IMR-90 (cell line): ENCODE results near the gene CRACR2B. TPM values are rescaled to one million over a fixed set of nuclear protein-coding genes. Genes with fewer than 3 reads are reported as not detected.

Source experiments
- ATAC-seq: fragments of 200-7000 bp; cut with Tn5 transposase; 2 replicates; pipeline ENCODE4 v1.9.1; 2020; ENCODE audit warnings: low read depth, mild to moderate bottlenecking, moderate library complexity
- BruUV-seq: library from RNA; stranded (reverse); fragments of 400-500 nt; replicated peaks from 2 replicates; lab custom pipeline; 2021; lab: Mats Ljungman, UMichigan
- CTCF ChIA-PET: fragments of 300-600 bp; formaldehyde crosslinking; extraction: SDS; loops from one replicate; lab custom pipeline; 2021; ENCODE audit warnings: antibody characterized with exemption; lab: Yijun Ruan, JAX
- POLR2A ChIA-PET: fragments of 300-600 bp; sonication (Branson Sonifier 250); formaldehyde crosslinking; loops from one replicate; lab custom pipeline; 2022; ENCODE audit warnings: antibody characterized with exemption; ENCODE audit not compliant: unreplicated experiment; lab: Charles Lee
- DNase-seq: peaks from one replicate; pipeline ENCODE4 v3.0.0; 2013
- H2AFZ ChIP-seq: replicated peaks from 2 replicates; pipeline ENCODE3; 2013; ENCODE audit warnings: low read length, mild to moderate bottlenecking; ENCODE audit not compliant: poor library complexity
- H2AK5ac ChIP-seq: 2 replicates; pipeline ENCODE4 v1.6.1; 2013; ENCODE audit warnings: low read depth, low read length, inconsistent platforms
- H2AK9ac ChIP-seq: replicated peaks from 2 replicates; pipeline ENCODE3; 2013; ENCODE audit warnings: mild to moderate bottlenecking, low read depth, low read length, moderate library complexity; ENCODE audit not compliant: poor library complexity
- H2BK120ac ChIP-seq: 2 replicates; pipeline ENCODE4 v1.6.1; 2013; ENCODE audit warnings: low read depth, low read length, inconsistent platforms
- H2BK15ac ChIP-seq: 3 replicates; pipeline ENCODE4 v1.6.1; 2013; ENCODE audit warnings: low read depth, low read length, inconsistent platforms
- H2BK20ac ChIP-seq: 2 replicates; pipeline ENCODE4 v1.6.1; 2013; ENCODE audit warnings: low read depth, mild to moderate bottlenecking, inconsistent platforms, low read length, moderate library complexity
- H2BK5ac ChIP-seq: 2 replicates; pipeline ENCODE4 v1.6.1; 2013; ENCODE audit warnings: mild to moderate bottlenecking, low read depth, low read length, inconsistent platforms; ENCODE audit not compliant: poor library complexity, severe bottlenecking
- H3K14ac ChIP-seq: replicated peaks from 2 replicates; pipeline ENCODE4 v1.6.1; 2013; ENCODE audit warnings: low read depth, low read length, inconsistent platforms
- H3K18ac ChIP-seq: 2 replicates; pipeline ENCODE4 v1.6.1; 2013; ENCODE audit warnings: low read depth, low read length, control low read depth
- H3K23ac ChIP-seq: 2 replicates; pipeline ENCODE4 v1.6.1; 2013; ENCODE audit warnings: low read depth, low read length, inconsistent platforms
- H3K27ac ChIP-seq: 2 replicates; pipeline ENCODE4 v1.5.1; 2013; ENCODE audit warnings: mild to moderate bottlenecking, control low read depth, low read length; ENCODE audit not compliant: insufficient read depth
- H3K27me3 ChIP-seq: 2 replicates; pipeline ENCODE4 v1.6.1; 2013; ENCODE audit warnings: low read length; ENCODE audit not compliant: control insufficient read depth, insufficient read depth
- H3K36me3 ChIP-seq: 2 replicates; pipeline ENCODE4 v1.6.1; 2013; ENCODE audit warnings: low read length, mixed read lengths; ENCODE audit not compliant: control insufficient read depth, insufficient read depth
- H3K4ac ChIP-seq: 2 replicates; pipeline ENCODE4 v1.6.1; 2013; ENCODE audit warnings: low read depth, low read length, inconsistent platforms
- H3K4me1 ChIP-seq: 2 replicates; pipeline ENCODE4 v1.6.1; 2013; ENCODE audit warnings: low read length, mixed read lengths; ENCODE audit not compliant: control insufficient read depth, insufficient read depth
- H3K4me2 ChIP-seq: 2 replicates; pipeline ENCODE4 v1.6.1; 2013; ENCODE audit warnings: low read depth, mild to moderate bottlenecking, control low read depth, low read length, moderate library complexity
- H3K4me3 ChIP-seq: 2 replicates; pipeline ENCODE4 v1.5.1; 2013; ENCODE audit warnings: low read depth, mild to moderate bottlenecking, control low read depth, low read length, moderate library complexity; ENCODE audit not compliant: insufficient read depth
- H3K56ac ChIP-seq: 2 replicates; pipeline ENCODE4 v1.6.1; 2013; ENCODE audit warnings: low read length, inconsistent platforms; ENCODE audit not compliant: insufficient read depth; ENCODE audit errors: extremely low read depth
- H3K79me1 ChIP-seq, 2 experiments: 2 replicates each; pipeline ENCODE4 v1.6.1; 2013; ENCODE audit warnings: low read length in 2 of 2, inconsistent platforms in 1 of 2, low read depth in 1 of 2
- H3K9ac ChIP-seq: 2 replicates; pipeline ENCODE4 v1.6.1; 2013; ENCODE audit warnings: low read depth, low read length, control low read depth
- H3K9me1 ChIP-seq: 2 replicates; pipeline ENCODE4 v1.6.1; 2013; ENCODE audit warnings: low read length, inconsistent platforms; ENCODE audit not compliant: insufficient read depth
- H3K9me3 ChIP-seq: 2 replicates; pipeline ENCODE4 v1.6.1; 2013; ENCODE audit warnings: low read length; ENCODE audit not compliant: control insufficient read depth, insufficient read depth
- H4K20me1 ChIP-seq: 2 replicates; pipeline ENCODE4 v1.6.1; 2013; ENCODE audit warnings: low read length, inconsistent platforms; ENCODE audit not compliant: insufficient read depth
- H4K5ac ChIP-seq: 2 replicates; pipeline ENCODE4 v1.6.1; 2013; ENCODE audit warnings: mild to moderate bottlenecking, low read depth, low read length, control low read depth
- H4K8ac ChIP-seq, 2 experiments: 2 replicates each; pipeline ENCODE4 v1.6.1; 2013; ENCODE audit warnings: low read depth in 2 of 2, low read length in 2 of 2, control low read depth in 1 of 2, inconsistent platforms in 1 of 2
- H4K91ac ChIP-seq: 2 replicates; pipeline ENCODE4 v1.6.1; 2013; ENCODE audit warnings: low read depth, low read length, inconsistent platforms; ENCODE audit not compliant: insufficient read depth
- CTCF ChIP-seq: conservative IDR thresholded peaks from 2 replicates; pipeline ENCODE4 v1.5.1; 2012; ENCODE audit warnings: mild to moderate bottlenecking, low read depth, low read length, improper control_type of control experiment
- MAZ ChIP-seq: IDR thresholded peaks from 2 replicates; pipeline ENCODE4 v1.6.1; 2012; ENCODE audit warnings: low read depth, mild to moderate bottlenecking, low read length, improper control_type of control experiment, moderate library complexity, borderline replicate concordance
- MXI1 ChIP-seq: IDR thresholded peaks from 2 replicates; pipeline ENCODE4 v1.6.1; 2012; ENCODE audit warnings: low read depth, mild to moderate bottlenecking, low read length, moderate library complexity, borderline replicate concordance
- POLR2A ChIP-seq: IDR thresholded peaks from 2 replicates; pipeline ENCODE4 v1.6.1; 2012; ENCODE audit warnings: mild to moderate bottlenecking, low read depth, low read length
- USF2 ChIP-seq: fragments of 150-350 bp; IDR thresholded peaks from 2 replicates; pipeline ENCODE4 v1.6.1; 2017; ENCODE audit warnings: mild to moderate bottlenecking, antibody characterized with exemption, low read length, low read depth
- WGBS, 2 experiments: methylation state at CpG; one replicate each; pipeline versions ENCODE4 v1.1.5 to v1.1.7; 2013; ENCODE audit warnings: missing lambda C conversion rate in 2 of 2; ENCODE audit not compliant: insufficient read length in 1 of 2; ENCODE audit errors: extremely low coverage in 2 of 2; 5-methylcytosine and 5-hydroxymethylcytosine counted together
- dilution Hi-C: fragments of 300-500 bp; cut with HindIII; formaldehyde crosslinking; loops from one replicate; pipeline ENCODE4 v1.14.3; 2018; ENCODE audit warnings: low sequenced_read_pairs; ENCODE audit not compliant: unreplicated experiment
- in situ Hi-C: fragments of 300-500 bp; cut with MboI; formaldehyde crosslinking; loops from 3 replicates; pipeline ENCODE4 v1.14.3; 2019; ENCODE audit warnings: low sequenced_read_pairs, inconsistent platforms, mixed read lengths
- intact Hi-C: fragments of 100-400 bp; cut with micrococcal nuclease; formaldehyde crosslinking; loops from 2 replicates; pipeline ENCODE4 v1.10.0; 2022
- polyA plus RNA-seq, 3 experiments: library from polyadenylated mRNA; depleted of rRNA; stranded (reverse); fragments of >200 nt; gene quantifications; 2 replicates each; pipeline ENCODE4 v1.2.3, GENCODE V29; 2012; ENCODE audit warnings: low replicate concordance in 1 of 3
- total RNA-seq: library from RNA; depleted of rRNA; stranded (reverse); fragments of >200 nt; gene quantifications from 2 replicates; pipeline ENCODE4 v1.2.3, GENCODE V29; 2012

Gene CRACR2B
- total and polyA plus RNA-seq, 2 of the 4 experiments (the other 2 are of a cell fraction) = 0.54 to 2.5 TPM

GRCh38 chr11:819129-819931 lies 8.4 kb upstream of the CRACR2B start:
- H3K9me1 ChIP-seq = peaks cover 13% of the 10 kb centered on the region
- H3K18ac ChIP-seq = peak overlapping the region; percentile 24; the same call in 1 of the 2 replicates
- WGBS, 2 experiments = 0% methylated on average over 63 of the region's 96 CpGs; no CpG with 5 or more reads in 1 of the 2 experiments
- DNase-seq = peak; percentile 73
- H3K4me1 ChIP-seq = peaks cover 21% of the 10 kb centered on the region
- dilution Hi-C loops (no loop called here), in situ Hi-C loops (no loop called here), intact Hi-C loops (no loop called here)
- no peaks in the 10 kb centered on the region for H3K27me3 ChIP-seq
- ChIA-PET POLR2A (interaction anchor here (0.5 to 1.8 kb wide), 10 partner anchors 8 to 156 kb away, joined by 4 to 13 read pairs (median 4); partner anchors contain the start of genes CRACR2B, PIDD1 and RPLP2), CTCF (no interaction called here)
- TF ChIP-seq POLR2A (peak; percentile 96), MAZ (peak; percentile 45; the same call in 1 of the 2 replicates), CTCF (0 out of 2 replicates have a peak, but pooled peaks have one; percentile 9), MXI1 (peak; percentile 91; the same call in 1 of the 2 replicates), USF2 (no peak)
- H2AK5ac ChIP-seq = peak overlapping the region; percentile 43; the same call in 1 of the 2 replicates
- H3K9ac ChIP-seq = peak overlapping the region; percentile 78
- peak overlapping the region; percentile 37 for H3K4ac ChIP-seq
- peak overlapping the region; percentile 82 for H3K4me2 ChIP-seq
- peak overlapping the region; percentile 76 for H4K91ac ChIP-seq
- H2BK5ac ChIP-seq = peak overlapping the region; percentile 73
- H2BK15ac ChIP-seq = peak overlapping the region; percentile 13; the same call in 1 of the 3 replicates
- no peaks in the 10 kb centered on the region for H3K9me3 ChIP-seq
- H4K8ac ChIP-seq = peak overlapping the region; percentile 59 to 83; a peak in 2 of 4 replicates
- no TSS peak for BruUV-seq
- H3K23ac ChIP-seq = no peak overlapping the region
- H3K27ac ChIP-seq = peak overlapping the region; percentile 67
- H2AFZ ChIP-seq = peak overlapping the region; percentile 95
- peaks cover 19 to 29% of the 10 kb centered on the region in 2 experiments for H3K79me1 ChIP-seq
- no peak overlapping the region for H2BK20ac ChIP-seq
- peaks cover 16% of the 10 kb centered on the region for H3K36me3 ChIP-seq
- peak overlapping the region; percentile 87 for H3K4me3 ChIP-seq
- peak; percentile 90 for ATAC-seq
- H2BK120ac ChIP-seq = peak overlapping the region; percentile 41; the same call in 1 of the 2 replicates
- H2AK9ac ChIP-seq = peak overlapping the region; percentile 94
- peak overlapping the region; percentile 62 for H4K5ac ChIP-seq
- no peak overlapping the region for H3K56ac ChIP-seq
- H4K20me1 ChIP-seq = peaks cover 28% of the 10 kb centered on the region
- H3K14ac ChIP-seq = peak overlapping the region; percentile 6; the same call in 1 of the 2 replicates
